Cerebellar nuclear complex (tissue), 1 donor: ENCODE results near the gene MAP7.
"Not testable (repeated sequence)": the region's sequence is repeated elsewhere in the genome, so short reads cannot be mapped to it uniquely, and the experiment has no call there.

Source experiments
- DNase-seq, 2 experiments: peaks; one replicate each; lab custom pipeline; 2025; lab: John Stamatoyannopoulos, UW

MAP7 gene

GRCh38 chr6:136337121-136337520 is 213.1 kb downstream of the MAP7 start:
- no peak for DNase-seq

GRCh38 chr6:136335736-136336363 is 214.4 kb downstream of the MAP7 start:
- DNase-seq = peak in 1 of 2 experiments; percentile 18

- DNase-seq = no peak
Measured at GRCh38 chr6:136334853-136335252, 215.4 kb downstream of the MAP7 start.

GRCh38 chr6:136334465-136334846 is 215.8 kb downstream of the MAP7 start:
- no peak for DNase-seq

GRCh38 chr6:136333824-136334464 is 216.3 kb downstream of the MAP7 start:
- no peak for DNase-seq

GRCh38 chr6:136331461-136331860 is 218.8 kb downstream of the MAP7 start:
- no peak for DNase-seq

GRCh38 chr6:136330634-136331033 is 219.6 kb downstream of the MAP7 start:
- DNase-seq = no peak

- peak in 1 of 2 experiments; percentile 21 for DNase-seq
Measured at GRCh38 chr6:136326038-136326553, 224.1 kb downstream of the MAP7 start.

- DNase-seq = no peak
Measured at GRCh38 chr6:136324686-136325380, 225.4 kb downstream of the MAP7 start.

GRCh38 chr6:136323431-136324112 is 226.7 kb downstream of the MAP7 start:
- peak; percentile 57 to 59 for DNase-seq

- no peak for DNase-seq
Measured at GRCh38 chr6:136319732-136320131, 230.5 kb downstream of the MAP7 start.

- no peak for DNase-seq
Measured at GRCh38 chr6:136318676-136319075, 231.5 kb downstream of the MAP7 start.

- no peak for DNase-seq
Measured at GRCh38 chr6:136317971-136318370, 232.3 kb downstream of the MAP7 start.

GRCh38 chr6:136317021-136317694 is 233.1 kb downstream of the MAP7 start:
- DNase-seq = peak in 1 of 2 experiments; percentile 65

- no peak for DNase-seq
Measured at GRCh38 chr6:136315594-136315993, 234.6 kb downstream of the MAP7 start.

- DNase-seq = no peak
Measured at GRCh38 chr6:136312975-136313374, 237.2 kb downstream of the MAP7 start.

- DNase-seq = no peak
Measured at GRCh38 chr6:136309729-136310311, 240.4 kb downstream of the MAP7 start.

GRCh38 chr6:136309171-136309570 is 241.1 kb downstream of the MAP7 start:
- DNase-seq = no peak

- not testable (repeated sequence) for DNase-seq
Measured at GRCh38 chr6:136308469-136308868, 241.8 kb downstream of the MAP7 start.

GRCh38 chr6:136307351-136307750 is 242.9 kb downstream of the MAP7 start:
- no peak for DNase-seq

- no peak for DNase-seq
Measured at GRCh38 chr6:136306466-136306865, 243.8 kb downstream of the MAP7 start.
